AG08396 (cell line): Measurements from ENCODE around the gene TREM2.
"Not testable (repeated sequence)": the region's sequence is repeated elsewhere in the genome, so short reads cannot be mapped to it uniquely, and the experiment has no call there.

Experiments used
- DNase-seq: peaks from one replicate; pipeline ENCODE4 v3.0.0; 2012; ENCODE audit warnings: low spot score, mixed read lengths

Gene TREM2

GRCh38 chr6:41153992-41154625 lies 8.8 kb downstream of the TREM2 start, which contains the start of gene TREML1:
Gene TREML1 (minus strand): TSS chr6:41154347. CDS start chr6:41154288, 59 bp downstream.
- DNase-seq = no peak

GRCh38 chr6:41153451-41153850 lies 9.5 kb downstream of the TREM2 start:
- no peak for DNase-seq

GRCh38 chr6:41150671-41151070 lies 12.2 kb downstream of the TREM2 start:
- DNase-seq = no peak

- DNase-seq = no peak
Observed at GRCh38 chr6:41147917-41148316, 15.0 kb downstream of the TREM2 start.

GRCh38 chr6:41136911-41137310 lies 26.0 kb downstream of the TREM2 start:
- DNase-seq = no peak

GRCh38 chr6:41135062-41135832 lies 27.7 kb downstream of the TREM2 start:
- no peak for DNase-seq

GRCh38 chr6:41132254-41132653 lies 30.7 kb downstream of the TREM2 start:
- DNase-seq = no peak

- DNase-seq = no peak
Observed at GRCh38 chr6:41125282-41125681, 37.6 kb downstream of the TREM2 start.

GRCh38 chr6:41122918-41123317 lies 40.0 kb downstream of the TREM2 start:
- DNase-seq = no peak

- no peak for DNase-seq
Observed at GRCh38 chr6:41122373-41122772, 40.5 kb downstream of the TREM2 start.

GRCh38 chr6:41120058-41120457 lies 42.9 kb downstream of the TREM2 start:
- DNase-seq = no peak

- no peak for DNase-seq
Observed at GRCh38 chr6:41119508-41119907, 43.4 kb downstream of the TREM2 start.

- DNase-seq = not testable (repeated sequence)
Observed at GRCh38 chr6:41115027-41115426, 47.9 kb downstream of the TREM2 start.

- no peak for DNase-seq
Observed at GRCh38 chr6:41111017-41111416, 51.9 kb downstream of the TREM2 start.
